ENCODE measurements around the gene CLASP1.

- TF ChIP-seq CTCF (IDR thresholded peaks at IDR 0.05): no peak
- TF ChIP-seq EZH2 (IDR thresholded peaks at IDR 0.05): no peak
- no peak for TF ChIP-seq EZH2phosphoT487 (IDR thresholded peaks at IDR 0.05)
These were observed 1.2 kb upstream of the CLASP1 start for GRCh38 chr2:121650315-121650930.
